Measurements from ENCODE around the gene COQ10A. TPM values are rescaled to one million over a fixed set of nuclear protein-coding genes. Genes with fewer than 3 reads are reported as not detected.

COQ10A gene
- total and polyA plus RNA-seq, 2 of the 13 experiments (the other 11 are each of a cell fraction or from before 2014, with no cell fraction given) = 21.0 to 37.3 TPM

DNA sequence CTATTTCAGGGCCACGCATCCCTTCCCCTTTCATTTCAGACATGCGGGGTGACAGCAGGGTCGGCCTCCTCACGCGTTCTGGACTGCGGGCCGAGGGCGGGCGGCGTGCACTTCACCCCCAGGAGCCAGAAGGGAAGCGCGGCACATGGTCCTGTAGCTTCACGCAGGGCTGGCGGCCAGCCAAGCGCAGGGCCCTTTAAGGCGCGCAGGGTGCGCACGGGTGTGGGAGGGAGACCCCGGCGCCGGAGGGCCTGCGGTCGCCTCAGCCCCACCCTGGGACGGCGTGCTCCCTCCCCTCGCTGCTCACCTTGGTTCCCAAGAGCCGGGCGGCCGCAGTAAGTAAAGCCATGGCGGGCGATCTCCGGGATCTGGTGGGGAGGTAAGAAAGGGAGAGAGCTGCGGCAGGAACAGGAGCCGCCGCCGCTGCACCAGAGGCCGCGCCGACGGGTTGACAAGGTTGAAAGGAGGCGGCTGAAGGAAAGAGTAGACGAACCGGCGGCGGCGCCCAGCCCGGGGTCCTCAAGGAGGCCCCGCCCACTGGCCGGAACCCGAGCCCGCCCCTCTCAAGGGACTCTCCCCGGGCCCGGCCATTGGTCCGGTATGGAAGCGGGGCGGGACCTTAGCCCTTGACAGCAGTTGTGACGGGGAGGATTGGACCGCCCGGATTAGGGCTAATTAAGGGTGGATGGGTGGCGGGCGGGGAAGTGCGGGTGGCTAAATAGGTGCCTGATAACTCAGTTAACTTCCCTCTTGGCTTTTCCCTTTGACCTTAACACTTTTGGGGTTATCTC, 33.3 kb downstream of the COQ10A start, which contains the start of gene CS (continued):
- no peak for TF ChIP-seq ADNP (CRISPR knock-in tag; IDR thresholded peaks at IDR 0.05)
- no peak for TF ChIP-seq KDM1A (CRISPR knock-in tag; IDR thresholded peaks at IDR 0.05)
- no peak for TF ChIP-seq SMAD9 (CRISPR knock-in tag; IDR thresholded peaks at IDR 0.05)
- TF ChIP-seq PHF8 (CRISPR knock-in tag; IDR thresholded peaks at IDR 0.05) = peak; percentile 84
- TF ChIP-seq ZNF841 (CRISPR knock-in tag; IDR thresholded peaks at IDR 0.05; ENCODE audit: borderline replicate concordance) = no peak
- no peak for TF ChIP-seq ZNF460 (CRISPR knock-in tag; IDR thresholded peaks at IDR 0.05; ENCODE audit: borderline replicate concordance)
- peak; percentile 87 for TF ChIP-seq NFYC (CRISPR knock-in tag; IDR thresholded peaks at IDR 0.05)
- TF ChIP-seq ZNF619 (CRISPR knock-in tag; IDR thresholded peaks at IDR 0.05) = peak; percentile 84; the same call in 1 of the 2 replicates
- no peak for TF ChIP-seq ARNT (IDR thresholded peaks at IDR 0.05)
- TF ChIP-seq, protein P1, sequence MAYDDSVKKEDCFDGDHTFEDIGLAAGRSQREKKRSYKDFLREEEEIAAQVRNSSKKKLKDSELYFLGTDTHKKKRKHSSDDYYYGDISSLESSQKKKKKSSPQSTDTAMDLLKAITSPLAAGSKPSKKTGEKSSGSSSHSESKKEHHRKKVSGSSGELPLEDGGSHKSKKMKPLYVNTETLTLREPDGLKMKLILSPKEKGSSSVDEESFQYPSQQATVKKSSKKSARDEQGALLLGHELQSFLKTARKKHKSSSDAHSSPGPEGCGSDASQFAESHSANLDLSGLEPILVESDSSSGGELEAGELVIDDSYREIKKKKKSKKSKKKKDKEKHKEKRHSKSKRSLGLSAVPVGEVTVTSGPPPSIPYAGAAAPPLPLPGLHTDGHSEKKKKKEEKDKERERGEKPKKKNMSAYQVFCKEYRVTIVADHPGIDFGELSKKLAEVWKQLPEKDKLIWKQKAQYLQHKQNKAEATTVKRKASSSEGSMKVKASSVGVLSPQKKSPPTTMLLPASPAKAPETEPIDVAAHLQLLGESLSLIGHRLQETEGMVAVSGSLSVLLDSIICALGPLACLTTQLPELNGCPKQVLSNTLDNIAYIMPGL (CRISPR knock-in tag; IDR thresholded peaks at IDR 0.05; ENCODE audit: borderline replicate concordance in 1 of 2, low read depth in 1 of 2) = peak; percentile 46 to 78; a peak in 3 of 4 replicates
- no peak for TF ChIP-seq SYNCRIP (IDR thresholded peaks at IDR 0.05; ENCODE audit: insufficient read depth, low read depth, low read length)
- no peak for TF ChIP-seq RBM22 (optimal IDR thresholded peaks at IDR 0.05; ENCODE audit: low read length)
- TF ChIP-seq EED (CRISPR knock-in tag; IDR thresholded peaks at IDR 0.05) = 0 out of 2 replicates have a peak, but pooled peaks have one; percentile 41
- TF ChIP-seq SKI (IDR thresholded peaks at IDR 0.05; ENCODE audit: partially characterized antibody) = peak; percentile 65
- TF ChIP-seq ZFP62 (CRISPR knock-in tag; IDR thresholded peaks at IDR 0.05) = no peak
- no peak for TF ChIP-seq ZNF598 (CRISPR knock-in tag; IDR thresholded peaks at IDR 0.05; ENCODE audit: borderline replicate concordance)
- TF ChIP-seq, protein P2, sequence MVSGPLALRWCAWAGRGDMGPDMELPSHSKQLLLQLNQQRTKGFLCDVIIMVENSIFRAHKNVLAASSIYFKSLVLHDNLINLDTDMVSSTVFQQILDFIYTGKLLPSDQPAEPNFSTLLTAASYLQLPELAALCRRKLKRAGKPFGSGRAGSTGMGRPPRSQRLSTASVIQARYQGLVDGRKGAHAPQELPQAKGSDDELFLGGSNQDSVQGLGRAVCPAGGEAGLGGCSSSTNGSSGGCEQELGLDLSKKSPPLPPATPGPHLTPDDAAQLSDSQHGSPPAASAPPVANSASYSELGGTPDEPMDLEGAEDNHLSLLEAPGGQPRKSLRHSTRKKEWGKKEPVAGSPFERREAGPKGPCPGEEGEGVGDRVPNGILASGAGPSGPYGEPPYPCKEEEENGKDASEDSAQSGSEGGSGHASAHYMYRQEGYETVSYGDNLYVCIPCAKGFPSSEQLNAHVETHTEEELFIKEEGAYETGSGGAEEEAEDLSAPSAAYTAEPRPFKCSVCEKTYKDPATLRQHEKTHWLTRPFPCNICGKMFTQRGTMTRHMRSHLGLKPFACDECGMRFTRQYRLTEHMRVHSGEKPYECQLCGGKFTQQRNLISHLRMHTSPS (CRISPR knock-in tag; IDR thresholded peaks at IDR 0.05; ENCODE audit: low read depth) = no peak
- TF ChIP-seq KDM6A (CRISPR knock-in tag; IDR thresholded peaks at IDR 0.05; ENCODE audit: low read depth) = no peak
- TF ChIP-seq ZNF337 (CRISPR knock-in tag; IDR thresholded peaks at IDR 0.05; ENCODE audit: borderline replicate concordance, low read depth) = no peak
- TF ChIP-seq SAFB2 (CRISPR knock-in tag; IDR thresholded peaks at IDR 0.05; ENCODE audit: borderline replicate concordance, low read depth) = no peak
- no peak for TF ChIP-seq FOXP1 (IDR thresholded peaks at IDR 0.05)
- TF ChIP-seq FOXP1 (CRISPR knock-in tag; IDR thresholded peaks at IDR 0.05) = no peak; the same call in 1 of the 2 replicates
- no peak for TF ChIP-seq CBX5 (CRISPR knock-in tag; IDR thresholded peaks at IDR 0.05; ENCODE audit: borderline replicate concordance)
- TF ChIP-seq ZSCAN25 (CRISPR knock-in tag; IDR thresholded peaks at IDR 0.05) = no peak
- TF ChIP-seq FOSL1 (CRISPR knock-in tag; IDR thresholded peaks at IDR 0.05; ENCODE audit: borderline replicate concordance) = no peak
- TF ChIP-seq HMG20A (CRISPR knock-in tag; IDR thresholded peaks at IDR 0.05; ENCODE audit: borderline replicate concordance) = no peak
- no peak for TF ChIP-seq ZNF101 (CRISPR knock-in tag; IDR thresholded peaks at IDR 0.05; ENCODE audit: borderline replicate concordance, low read depth)
- TF ChIP-seq RFX3 (CRISPR knock-in tag; IDR thresholded peaks at IDR 0.05) = no peak
- TF ChIP-seq BORCS8-MEF2B (CRISPR knock-in tag; IDR thresholded peaks at IDR 0.05) = peak; percentile 11; the same call in 1 of the 2 replicates
- TF ChIP-seq IRX3 (CRISPR knock-in tag; IDR thresholded peaks at IDR 0.05; ENCODE audit: borderline replicate concordance, low read depth) = peak; percentile 38; the same call in 1 of the 2 replicates

All from HepG2 (cell line).